Measurements from ENCODE around the gene SLC66A2.
A peak's percentile ranks its signal among the peaks of the same experiment; 100 is the strongest.

The SLC66A2 gene

DNA sequence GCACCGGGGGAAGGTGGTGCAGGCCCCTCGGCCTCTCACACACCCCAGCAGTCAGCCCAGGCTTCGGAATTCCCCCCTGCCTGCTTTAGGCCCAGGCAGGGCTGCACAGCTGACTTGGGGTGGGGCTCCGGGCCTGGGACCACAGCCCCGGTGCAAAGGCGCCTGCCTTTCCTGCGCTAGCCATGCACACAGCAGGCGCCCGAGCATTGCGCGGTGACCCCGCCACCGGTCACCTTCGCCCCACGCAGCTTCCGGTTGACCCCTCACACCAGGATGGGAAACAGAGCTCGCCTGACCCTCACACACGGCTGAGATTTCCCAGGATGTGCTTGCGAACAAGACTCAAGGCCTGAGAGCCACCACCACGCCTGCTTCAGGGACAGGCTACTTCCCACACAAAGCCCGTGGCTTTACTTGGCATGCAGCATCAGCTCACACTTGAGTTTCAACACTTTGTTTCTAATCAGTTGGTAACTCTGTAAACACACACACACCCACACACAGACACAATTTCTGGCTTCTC lies 46.0 kb downstream of the SLC66A2 start:
- DNase-seq (ENCODE audit: low read depth in 1 of 2, low spot score in 1 of 2), result no peak
- no peaks in the 10 kb centered on the region for H3K27me3 ChIP-seq (ENCODE audit: insufficient read depth, poor library complexity, severe bottlenecking)
- TF ChIP-seq GABPA (IDR thresholded peaks at IDR 0.05; ENCODE audit: low read depth) (no peak), POLR2AphosphoS5 (IDR thresholded peaks at IDR 0.05; ENCODE audit: low read depth) (no peak), SPI1 (IDR thresholded peaks at IDR 0.05; ENCODE audit: borderline replicate concordance, low read depth) (no peak)
- TF ChIP-seq, protein P1, sequence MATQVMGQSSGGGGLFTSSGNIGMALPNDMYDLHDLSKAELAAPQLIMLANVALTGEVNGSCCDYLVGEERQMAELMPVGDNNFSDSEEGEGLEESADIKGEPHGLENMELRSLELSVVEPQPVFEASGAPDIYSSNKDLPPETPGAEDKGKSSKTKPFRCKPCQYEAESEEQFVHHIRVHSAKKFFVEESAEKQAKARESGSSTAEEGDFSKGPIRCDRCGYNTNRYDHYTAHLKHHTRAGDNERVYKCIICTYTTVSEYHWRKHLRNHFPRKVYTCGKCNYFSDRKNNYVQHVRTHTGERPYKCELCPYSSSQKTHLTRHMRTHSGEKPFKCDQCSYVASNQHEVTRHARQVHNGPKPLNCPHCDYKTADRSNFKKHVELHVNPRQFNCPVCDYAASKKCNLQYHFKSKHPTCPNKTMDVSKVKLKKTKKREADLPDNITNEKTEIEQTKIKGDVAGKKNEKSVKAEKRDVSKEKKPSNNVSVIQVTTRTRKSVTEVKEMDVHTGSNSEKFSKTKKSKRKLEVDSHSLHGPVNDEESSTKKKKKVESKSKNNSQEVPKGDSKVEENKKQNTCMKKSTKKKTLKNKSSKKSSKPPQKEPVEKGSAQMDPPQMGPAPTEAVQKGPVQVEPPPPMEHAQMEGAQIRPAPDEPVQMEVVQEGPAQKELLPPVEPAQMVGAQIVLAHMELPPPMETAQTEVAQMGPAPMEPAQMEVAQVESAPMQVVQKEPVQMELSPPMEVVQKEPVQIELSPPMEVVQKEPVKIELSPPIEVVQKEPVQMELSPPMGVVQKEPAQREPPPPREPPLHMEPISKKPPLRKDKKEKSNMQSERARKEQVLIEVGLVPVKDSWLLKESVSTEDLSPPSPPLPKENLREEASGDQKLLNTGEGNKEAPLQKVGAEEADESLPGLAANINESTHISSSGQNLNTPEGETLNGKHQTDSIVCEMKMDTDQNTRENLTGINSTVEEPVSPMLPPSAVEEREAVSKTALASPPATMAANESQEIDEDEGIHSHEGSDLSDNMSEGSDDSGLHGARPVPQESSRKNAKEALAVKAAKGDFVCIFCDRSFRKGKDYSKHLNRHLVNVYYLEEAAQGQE (IDR thresholded peaks at IDR 0.05; ENCODE audit: insufficient replicate concordance, low read depth), result no peak
- TF ChIP-seq, protein P2, sequence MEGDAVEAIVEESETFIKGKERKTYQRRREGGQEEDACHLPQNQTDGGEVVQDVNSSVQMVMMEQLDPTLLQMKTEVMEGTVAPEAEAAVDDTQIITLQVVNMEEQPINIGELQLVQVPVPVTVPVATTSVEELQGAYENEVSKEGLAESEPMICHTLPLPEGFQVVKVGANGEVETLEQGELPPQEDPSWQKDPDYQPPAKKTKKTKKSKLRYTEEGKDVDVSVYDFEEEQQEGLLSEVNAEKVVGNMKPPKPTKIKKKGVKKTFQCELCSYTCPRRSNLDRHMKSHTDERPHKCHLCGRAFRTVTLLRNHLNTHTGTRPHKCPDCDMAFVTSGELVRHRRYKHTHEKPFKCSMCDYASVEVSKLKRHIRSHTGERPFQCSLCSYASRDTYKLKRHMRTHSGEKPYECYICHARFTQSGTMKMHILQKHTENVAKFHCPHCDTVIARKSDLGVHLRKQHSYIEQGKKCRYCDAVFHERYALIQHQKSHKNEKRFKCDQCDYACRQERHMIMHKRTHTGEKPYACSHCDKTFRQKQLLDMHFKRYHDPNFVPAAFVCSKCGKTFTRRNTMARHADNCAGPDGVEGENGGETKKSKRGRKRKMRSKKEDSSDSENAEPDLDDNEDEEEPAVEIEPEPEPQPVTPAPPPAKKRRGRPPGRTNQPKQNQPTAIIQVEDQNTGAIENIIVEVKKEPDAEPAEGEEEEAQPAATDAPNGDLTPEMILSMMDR (IDR thresholded peaks at IDR 0.05; ENCODE audit: insufficient read depth, low read length), result no peak
- H3K4me3 ChIP-seq (replicated peaks; ENCODE audit: insufficient read depth, low read length), result no peak overlapping the region
- no peak overlapping the region for H3K27ac ChIP-seq (replicated peaks)

DNA sequence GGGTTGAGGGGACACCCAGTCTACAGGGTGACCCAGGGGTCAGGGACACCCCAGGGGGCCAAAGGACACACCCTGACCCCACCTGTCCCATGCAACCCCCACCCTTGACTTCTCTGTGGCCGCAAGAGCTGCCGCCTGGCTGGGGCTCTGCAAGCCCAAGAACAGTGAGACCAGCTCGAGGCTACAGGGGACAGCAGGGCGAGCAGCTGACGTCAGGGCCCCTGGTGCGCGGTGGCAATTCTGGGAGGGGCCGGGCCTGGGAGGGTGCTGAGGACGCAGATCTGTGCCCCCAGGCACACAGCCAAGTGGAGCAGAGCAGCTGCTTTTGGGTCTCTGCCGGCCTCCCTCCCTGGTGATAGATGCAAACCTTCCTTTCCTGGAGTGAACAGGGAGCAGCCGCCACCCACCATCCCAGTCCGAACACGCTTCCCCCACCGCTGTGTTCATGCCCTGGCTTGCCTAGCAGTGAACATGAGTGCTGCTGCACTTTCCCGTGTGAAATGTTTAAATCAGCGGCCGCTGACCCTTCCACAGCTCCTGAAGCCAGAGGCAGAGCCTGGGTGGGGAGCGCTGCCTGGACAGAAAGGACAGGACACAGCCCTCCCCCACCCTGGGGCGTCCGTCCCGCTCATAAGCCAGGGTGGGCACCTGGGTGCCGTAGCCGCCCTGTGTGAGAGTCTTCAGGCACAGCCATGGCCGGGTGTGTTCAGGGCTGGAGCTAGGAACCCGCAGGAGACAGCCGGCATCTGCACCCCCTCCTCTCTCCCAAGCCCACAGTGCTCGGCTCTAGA lies 46.9 kb downstream of the SLC66A2 start:
- Histone ChIP-seq H3K27me3 (ENCODE audit: insufficient read depth, poor library complexity, severe bottlenecking) (no peaks in the 10 kb centered on the region), H3K27ac (replicated peaks) (no peak overlapping the region), H3K4me3 (replicated peaks; ENCODE audit: insufficient read depth, low read length) (no peak overlapping the region)
- TF ChIP-seq POLR2AphosphoS5 (IDR thresholded peaks at IDR 0.05; ENCODE audit: low read depth) (no peak), GABPA (IDR thresholded peaks at IDR 0.05; ENCODE audit: low read depth) (no peak), SPI1 (IDR thresholded peaks at IDR 0.05; ENCODE audit: borderline replicate concordance, low read depth) (no peak)
- TF ChIP-seq, protein P1 (IDR thresholded peaks at IDR 0.05; ENCODE audit: insufficient replicate concordance, low read depth), result no peak
- TF ChIP-seq, protein P2 (IDR thresholded peaks at IDR 0.05; ENCODE audit: insufficient read depth, low read length), result no peak
- no peak for DNase-seq (ENCODE audit: low read depth in 1 of 2, low spot score in 1 of 2)

DNA sequence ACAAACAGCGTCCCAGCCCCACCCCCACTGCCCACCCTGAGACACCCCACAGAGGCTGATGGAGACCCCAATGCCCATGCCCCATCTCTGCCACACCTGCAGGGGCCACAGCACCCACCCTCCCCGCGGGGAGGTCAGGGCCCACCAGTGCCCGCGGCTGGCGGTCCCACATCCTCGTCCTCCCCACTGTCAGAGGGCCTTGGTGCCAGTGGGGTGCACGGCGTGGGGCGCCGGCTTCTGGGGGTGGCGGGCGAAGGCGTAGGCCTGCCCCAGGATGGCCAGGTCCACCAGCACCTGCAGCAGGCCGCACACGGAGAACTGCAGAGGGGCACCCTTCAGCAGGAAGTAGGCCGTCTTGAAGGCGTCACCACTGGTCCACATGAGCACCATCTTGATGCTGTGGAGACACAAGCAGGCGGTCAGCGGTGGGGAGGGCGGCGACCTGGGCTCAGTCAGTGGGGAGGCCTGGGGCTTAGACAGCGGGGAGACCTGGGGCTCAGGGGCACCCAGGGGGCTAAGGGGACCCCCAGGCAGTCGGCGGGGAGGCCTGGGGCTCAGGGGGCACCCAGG lies 47.6 kb downstream of the SLC66A2 start:
- Histone ChIP-seq H3K27me3 (ENCODE audit: insufficient read depth, poor library complexity, severe bottlenecking) (no peaks in the 10 kb centered on the region), H3K27ac (replicated peaks) (no peak overlapping the region), H3K4me3 (replicated peaks; ENCODE audit: insufficient read depth, low read length) (no peak overlapping the region)
- no peak for DNase-seq (ENCODE audit: low read depth in 1 of 2, low spot score in 1 of 2)
- 0 out of 2 replicates have a peak, but pooled peaks have one; percentile 5 for TF ChIP-seq POLR2AphosphoS5 (IDR thresholded peaks at IDR 0.05; ENCODE audit: low read depth)
- TF ChIP-seq, protein P1 (IDR thresholded peaks at IDR 0.05; ENCODE audit: insufficient replicate concordance, low read depth), result no peak
